ENCODE results near the gene CFAP97D1.

The CFAP97D1 gene

GRCh38 chr17:43829738-43830137, 49.5 kb downstream of the CFAP97D1 start:
- Histone ChIP-seq H3K27me3 (ENCODE audit: insufficient read depth, low read length, poor library complexity, severe bottlenecking) (peaks cover 34% of the 10 kb centered on the region), H3K79me2 (ENCODE audit: insufficient read depth, low read length) (no peaks in the 10 kb centered on the region), H3K9me3 (ENCODE audit: insufficient read depth, low read depth, low read length) (no peaks in the 10 kb centered on the region), H3K9me2 (replicated peaks; ENCODE audit: low read depth, low read length) (no peaks in the 10 kb centered on the region), H3F3A (ENCODE audit: low read depth) (no peaks in the 10 kb centered on the region), H4K20me1 (ENCODE audit: insufficient read depth, low read length, poor library complexity, severe bottlenecking) (no peaks in the 10 kb centered on the region), H3K4me3 (ENCODE audit: low read length, poor library complexity, severe bottlenecking) (no peak overlapping the region), H3K9ac (ENCODE audit: low read depth, low read length, poor library complexity, severe bottlenecking) (no peak overlapping the region), H3K4me2 (ENCODE audit: low read depth, low read length, poor library complexity, severe bottlenecking) (no peak overlapping the region), H2AFZ (ENCODE audit: low read length) (no peak overlapping the region), H3K4me1 (ENCODE audit: insufficient read depth, low read length, poor library complexity, severe bottlenecking) (no peaks in the 10 kb centered on the region), H3K36me3 (ENCODE audit: insufficient read depth, low read length) (no peaks in the 10 kb centered on the region)
- TF ChIP-seq EZH2phosphoT487 (IDR thresholded peaks at IDR 0.05; ENCODE audit: borderline replicate concordance) (no peak), CTCF (conservative IDR thresholded peaks at IDR 0.05; ENCODE audit: low read length) (no peak)

GRCh38 chr17:43830510-43831140, 50.4 kb downstream of the CFAP97D1 start:
- H3K9ac ChIP-seq (ENCODE audit: low read depth, low read length, poor library complexity, severe bottlenecking) = no peak overlapping the region

GRCh38 chr17:43831633-43832032, 51.4 kb downstream of the CFAP97D1 start:
- no peak overlapping the region for H3K4me2 ChIP-seq (ENCODE audit: low read depth, low read length, poor library complexity, severe bottlenecking)
- no peak overlapping the region for H3K4me3 ChIP-seq (ENCODE audit: low read length, poor library complexity, severe bottlenecking)
- H3K9me3 ChIP-seq (ENCODE audit: insufficient read depth, low read depth, low read length) = no peaks in the 10 kb centered on the region
- H3F3A ChIP-seq (ENCODE audit: low read depth) = no peaks in the 10 kb centered on the region
- no peaks in the 10 kb centered on the region for H3K79me2 ChIP-seq (ENCODE audit: insufficient read depth, low read length)
- peaks cover 34% of the 10 kb centered on the region for H3K27me3 ChIP-seq (ENCODE audit: insufficient read depth, low read length, poor library complexity, severe bottlenecking)
- no peak for TF ChIP-seq CTCF (conservative IDR thresholded peaks at IDR 0.05; ENCODE audit: low read length)
- TF ChIP-seq EZH2phosphoT487 (IDR thresholded peaks at IDR 0.05; ENCODE audit: borderline replicate concordance) = no peak
- H3K9me2 ChIP-seq (replicated peaks; ENCODE audit: low read depth, low read length) = no peaks in the 10 kb centered on the region
- no peak overlapping the region for H2AFZ ChIP-seq (ENCODE audit: low read length)
- H3K4me1 ChIP-seq (ENCODE audit: insufficient read depth, low read length, poor library complexity, severe bottlenecking) = no peaks in the 10 kb centered on the region
- no peaks in the 10 kb centered on the region for H4K20me1 ChIP-seq (ENCODE audit: insufficient read depth, low read length, poor library complexity, severe bottlenecking)
- no peaks in the 10 kb centered on the region for H3K36me3 ChIP-seq (ENCODE audit: insufficient read depth, low read length)
- no peak overlapping the region for H3K9ac ChIP-seq (ENCODE audit: low read depth, low read length, poor library complexity, severe bottlenecking)

More at GRCh38 chr17:43830510-43831140, 50.4 kb downstream of the CFAP97D1 start:
- Histone ChIP-seq H3K79me2 (ENCODE audit: insufficient read depth, low read length) (no peaks in the 10 kb centered on the region), H3K4me1 (ENCODE audit: insufficient read depth, low read length, poor library complexity, severe bottlenecking) (no peaks in the 10 kb centered on the region), H3K9me3 (ENCODE audit: insufficient read depth, low read depth, low read length) (no peaks in the 10 kb centered on the region), H3K4me2 (ENCODE audit: low read depth, low read length, poor library complexity, severe bottlenecking) (no peak overlapping the region), H3K9me2 (replicated peaks; ENCODE audit: low read depth, low read length) (no peaks in the 10 kb centered on the region), H3K36me3 (ENCODE audit: insufficient read depth, low read length) (no peaks in the 10 kb centered on the region), H4K20me1 (ENCODE audit: insufficient read depth, low read length, poor library complexity, severe bottlenecking) (no peaks in the 10 kb centered on the region), H3K4me3 (ENCODE audit: low read length, poor library complexity, severe bottlenecking) (no peak overlapping the region), H3F3A (ENCODE audit: low read depth) (no peaks in the 10 kb centered on the region), H2AFZ (ENCODE audit: low read length) (no peak overlapping the region), H3K27me3 (ENCODE audit: insufficient read depth, low read length, poor library complexity, severe bottlenecking) (peaks cover 34% of the 10 kb centered on the region)
- TF ChIP-seq CTCF (conservative IDR thresholded peaks at IDR 0.05; ENCODE audit: low read length) (no peak), EZH2phosphoT487 (IDR thresholded peaks at IDR 0.05; ENCODE audit: borderline replicate concordance) (no peak)

Data from Loucy (cell line).